H1 (cell line): ENCODE measurements around the gene CNDP1. TPM values are rescaled to one million over a fixed set of nuclear protein-coding genes. Genes with fewer than 3 reads are reported as not detected.

Experiments used
- CTCF ChIA-PET: fragments of 300-600 bp; sonication (Branson Sonifier 250); formaldehyde crosslinking; loops from one replicate; lab custom pipeline; 2021; ENCODE audit not compliant: partially characterized antibody; lab: Charles Lee
- POLR2A ChIA-PET: fragments of 300-600 bp; sonication (Branson Sonifier 250); formaldehyde crosslinking; loops from one replicate; lab custom pipeline; 2021; ENCODE audit warnings: inconsistent platforms; ENCODE audit not compliant: partially characterized antibody; lab: Charles Lee
- DNase-seq, 2 experiments: peaks; one replicate each; pipeline versions ENCODE4 v3.0.0 to v3.0.0-alpha.2; 2010 to 2022; ENCODE audit warnings: low spot score in 2 of 2, low read depth in 1 of 2, mixed read lengths in 1 of 2
- FAIRE-seq: peaks from 2 replicates; lab custom pipeline; 2011; peaks lifted over from hg19 to GRCh38; lab: Jason Lieb, UNC
- H2AFZ ChIP-seq: 2 replicates; pipeline ENCODE4 v1.8.1; 2012; ENCODE audit warnings: low read length, inconsistent platforms
- H2AK5ac ChIP-seq: 2 replicates; pipeline ENCODE4 v1.6.1; 2013; ENCODE audit warnings: low read depth, low read length
- H2BK120ac ChIP-seq: replicated peaks from 2 replicates; pipeline ENCODE3; 2013; ENCODE audit warnings: low read depth, low read length, inconsistent platforms
- H2BK12ac ChIP-seq: 2 replicates; pipeline ENCODE4 v1.6.1; 2013; ENCODE audit warnings: low read depth, low read length
- H2BK15ac ChIP-seq: 2 replicates; pipeline ENCODE4 v1.6.1; 2013; ENCODE audit warnings: low read length
- H2BK20ac ChIP-seq: 2 replicates; pipeline ENCODE4 v1.6.1; 2013; ENCODE audit warnings: low read length
- H2BK5ac ChIP-seq: 2 replicates; pipeline ENCODE4 v1.6.1; 2013; ENCODE audit warnings: low read depth, low read length
- H3K14ac ChIP-seq: 2 replicates; pipeline ENCODE4 v1.6.1; 2013; ENCODE audit warnings: inconsistent platforms; ENCODE audit not compliant: insufficient read length
- H3K18ac ChIP-seq: 2 replicates; pipeline ENCODE4 v1.6.1; 2013; ENCODE audit warnings: low read length; ENCODE audit errors: extremely low read depth
- H3K23ac ChIP-seq: 2 replicates; pipeline ENCODE4 v1.6.1; 2013; ENCODE audit warnings: inconsistent platforms; ENCODE audit not compliant: insufficient read length
- H3K23me2 ChIP-seq: 2 replicates; pipeline ENCODE4 v1.6.1; 2013; ENCODE audit warnings: low read depth, low read length
- H3K27ac ChIP-seq: 2 replicates; pipeline ENCODE4 v1.6.1; 2011; ENCODE audit warnings: low read depth, low read length, inconsistent platforms
- H3K27me3 ChIP-seq, 4 experiments: replicated peaks in 1 of 4; 1 replicate in 1 of 4; 2 replicates in 3 of 4; pipeline versions ENCODE4 v1.6.1 to v1.8.1; 2011 to 2013; ENCODE audit warnings: low read length in 3 of 4, mild to moderate bottlenecking in 3 of 4, inconsistent platforms in 2 of 4, mixed read lengths in 2 of 4, moderate library complexity in 1 of 4; ENCODE audit not compliant: control insufficient read depth in 3 of 4, insufficient read depth in 3 of 4; ENCODE audit errors: extremely low read depth in 1 of 4
- H3K36me3 ChIP-seq, 4 experiments: 2 replicates each; pipeline versions ENCODE4 v1.6.1 to v1.8.1; 2011 to 2013; ENCODE audit warnings: mild to moderate bottlenecking in 4 of 4, low read length in 3 of 4, moderate library complexity in 2 of 4, control low read depth in 1 of 4, inconsistent platforms in 1 of 4; ENCODE audit not compliant: insufficient read depth in 4 of 4, control insufficient read depth in 2 of 4
- H3K4ac ChIP-seq: replicated peaks from 2 replicates; pipeline ENCODE3; 2013; ENCODE audit warnings: low read length, low read depth, mixed read lengths, inconsistent platforms; ENCODE audit not compliant: insufficient read length
- H3K4me1 ChIP-seq, 4 experiments: replicated peaks in 1 of 4; 1 replicate in 1 of 4; 2 replicates in 3 of 4; pipeline versions ENCODE4 v1.6.1 to v1.8.1; 2011 to 2013; ENCODE audit warnings: low read length in 3 of 4, inconsistent platforms in 2 of 4, mixed read lengths in 1 of 4; ENCODE audit not compliant: insufficient read depth in 4 of 4, control insufficient read depth in 3 of 4
- H3K4me2 ChIP-seq, 2 experiments: 2 replicates each; pipeline versions ENCODE4 v1.6.1 to v1.8.1; 2011 to 2013; ENCODE audit warnings: low read depth in 2 of 2, low read length in 2 of 2, control low read depth in 1 of 2, inconsistent platforms in 1 of 2, mild to moderate bottlenecking in 1 of 2; ENCODE audit not compliant: insufficient read depth in 1 of 2
- H3K4me3 ChIP-seq, 4 experiments: fragments of 200-600, 300-600 bp in 1 of 4; sonication (generic), shearing (Covaris generic), sonication (Bioruptor Twin) in 1 of 4; 2 replicates each; pipeline versions ENCODE4 v1.5.1 to v1.8.1; 2011 to 2016; ENCODE audit warnings: low read length in 4 of 4, low read depth in 3 of 4, control low read depth in 2 of 4, inconsistent platforms in 2 of 4, mild to moderate bottlenecking in 2 of 4, mixed read lengths in 1 of 4, moderate library complexity in 1 of 4; ENCODE audit not compliant: insufficient read depth in 2 of 4; ENCODE audit errors: extremely low read depth in 1 of 4
- H3K56ac ChIP-seq: replicated peaks from 2 replicates; pipeline ENCODE3; 2013; ENCODE audit warnings: low read depth, mild to moderate bottlenecking, mixed read lengths, low read length, inconsistent platforms; ENCODE audit not compliant: insufficient read length
- H3K79me1 ChIP-seq: 2 replicates; pipeline ENCODE4 v1.6.1; 2013; ENCODE audit warnings: low read depth, low read length, control low read depth
- H3K79me2 ChIP-seq, 2 experiments: 2 replicates each; pipeline versions ENCODE4 v1.6.1 to v1.8.1; 2012 to 2013; ENCODE audit warnings: low read length in 2 of 2, mild to moderate bottlenecking in 2 of 2, inconsistent platforms in 1 of 2; ENCODE audit not compliant: insufficient read depth in 2 of 2, control insufficient read depth in 1 of 2
- H3K9ac ChIP-seq, 4 experiments: replicated peaks in 1 of 4; 1 replicate in 1 of 4; 2 replicates in 3 of 4; pipeline versions ENCODE4 v1.6.1 to v1.8.1; 2011 to 2013; ENCODE audit warnings: low read depth in 3 of 4, low read length in 3 of 4, control low read depth in 2 of 4, mild to moderate bottlenecking in 2 of 4, moderate library complexity in 2 of 4, inconsistent platforms in 1 of 4; ENCODE audit errors: extremely low read depth in 1 of 4
- H3K9me3 ChIP-seq, 2 experiments: 2 replicates each; pipeline versions ENCODE4 v1.6.1 to v1.8.1; 2012 to 2013; ENCODE audit warnings: mild to moderate bottlenecking in 2 of 2, moderate library complexity in 2 of 2, control low read depth in 1 of 2, inconsistent platforms in 1 of 2, low read depth in 1 of 2, low read length in 1 of 2, mixed read lengths in 1 of 2; ENCODE audit not compliant: insufficient read depth in 2 of 2
- H4K20me1 ChIP-seq, 2 experiments: replicated peaks in 1 of 2; 2 replicates each; pipeline versions ENCODE3 to v1.8.1; 2011 to 2013; ENCODE audit warnings: inconsistent platforms in 2 of 2, low read length in 2 of 2, mild to moderate bottlenecking in 1 of 2; ENCODE audit not compliant: insufficient read depth in 2 of 2, control insufficient read depth in 1 of 2
- H4K5ac ChIP-seq: 2 replicates; pipeline ENCODE4 v1.6.1; 2013; ENCODE audit warnings: low read length, low read depth, mixed read lengths, inconsistent platforms; ENCODE audit not compliant: insufficient read length
- H4K8ac ChIP-seq: 2 replicates; pipeline ENCODE4 v1.8.0; 2013; ENCODE audit warnings: mild to moderate bottlenecking, moderate library complexity, low read length, inconsistent platforms; ENCODE audit not compliant: insufficient read depth; ENCODE audit errors: extremely low read depth
- H4K91ac ChIP-seq: replicated peaks from 2 replicates; pipeline ENCODE3; 2013; ENCODE audit warnings: low read length, mixed read lengths, inconsistent platforms; ENCODE audit not compliant: insufficient read length
- CHD2 ChIP-seq: IDR thresholded peaks from 2 replicates; pipeline ENCODE4 v1.6.1; 2012; ENCODE audit warnings: low read length, improper control_type of control experiment
- SP4 ChIP-seq: IDR thresholded peaks from 2 replicates; pipeline ENCODE4 v1.6.1; 2012; ENCODE audit warnings: low read length, inconsistent platforms
- SRF ChIP-seq: IDR thresholded peaks from 2 replicates; pipeline ENCODE4 v1.6.1; 2011; ENCODE audit warnings: mild to moderate bottlenecking, low read depth, low read length, moderate library complexity
- WGBS, 2 experiments: shearing (Covaris generic) in 1 of 2; methylation state at CpG; one replicate each; pipeline versions ENCODE4 v1.1.6 to v1.1.7; 2013 to 2015; ENCODE audit warnings: low lambda C conversion rate in 2 of 2, mixed read lengths in 2 of 2, inconsistent platforms in 1 of 2, low coverage in 1 of 2, missing lambda C conversion rate in 1 of 2; ENCODE audit not compliant: insufficient replicate concordance in 2 of 2, insufficient coverage in 1 of 2, insufficient read length in 1 of 2; ENCODE audit errors: extremely low coverage in 1 of 2, missing lambda C conversion rate in 1 of 2; 5-methylcytosine and 5-hydroxymethylcytosine counted together
- polyA plus RNA-seq, 7 experiments: library from polyadenylated mRNA; depleted of rRNA in 3 of 7; stranded (reverse) in 5 of 7; unstranded in 2 of 7; fragments of >200 nt in 5 of 7; fragments of 200-250 nt in 2 of 7; gene quantifications; 1 replicate in 5 of 7; 2 replicates in 1 of 7; 4 replicates in 1 of 7; pipeline versions ENCODE4 v1.2.1 to v1.2.3, GENCODE V29; 2011 to 2013; ENCODE audit warnings: missing spikeins in 2 of 7, mixed read lengths in 2 of 7
- total RNA-seq: library from RNA; stranded (reverse); fragmentation: NEBNext Ultra II Directional; extraction: Animal tissue kit (Norgen Biotek cat#: 25700); gene quantifications from 2 replicates; pipeline ENCODE4 v1.2.1, GENCODE V29; 2021

CNDP1 gene
- total and polyA plus RNA-seq, 2 of the 8 experiments (the other 6 are each of a cell fraction or from before 2014, with no cell fraction given), result 0.09 TPM; not detected in 1

GRCh38 chr18:74529811-74530583 lies 4.3 kb upstream of the CNDP1 start:
- Histone ChIP-seq H4K5ac (no peak overlapping the region), H3K18ac (no peak overlapping the region), H2AK5ac (no peak overlapping the region), H2BK5ac (no peak overlapping the region), H3K4me1 (no peaks in the 10 kb centered on the region; a peak in 1 of 7 replicates), H3K4ac (no peak overlapping the region), H2BK120ac (no peak overlapping the region), H3K4me3 (no peak overlapping the region), H2BK20ac (no peak overlapping the region), H3K27ac (no peak overlapping the region), H3K23ac (no peak overlapping the region), H3K79me2 (no peaks in the 10 kb centered on the region), H3K9me3 (no peaks in the 10 kb centered on the region), H4K20me1 (no peaks in the 10 kb centered on the region), H4K91ac (no peak overlapping the region), H3K36me3 (no peaks in the 10 kb centered on the region), H2AFZ (no peak overlapping the region), H3K4me2 (no peak overlapping the region), H3K23me2 (no peaks in the 10 kb centered on the region), H2BK12ac (no peak overlapping the region), H3K14ac (no peak overlapping the region), H3K27me3 (no peaks in the 10 kb centered on the region), H3K79me1 (no peaks in the 10 kb centered on the region), H3K56ac (no peak overlapping the region), H3K9ac (no peak overlapping the region), H2BK15ac (no peak overlapping the region), H4K8ac (no peak overlapping the region)
- DNase-seq (no peak), FAIRE-seq (no peak)
- WGBS, 2 experiments, result 87% methylated on average over 25 of the region's 25 CpGs; no CpG with 5 or more reads in 1 of the 2 experiments
- CTCF ChIA-PET, result no interaction called here
- POLR2A ChIA-PET, result interaction anchor here (1.1 kb wide), 1 partner anchor 66 kb away, joined by 3 read pairs; no protein-coding TSS in a partner anchor
- TF ChIP-seq SP4 (no peak), SRF (no peak), CHD2 (no peak)
